ENCODE data around the gene MMGT1.

MMGT1 gene

GRCh38 chrX:135923353-135923752, 50.4 kb downstream of the MMGT1 start:
- TF ChIP-seq, protein P1, sequence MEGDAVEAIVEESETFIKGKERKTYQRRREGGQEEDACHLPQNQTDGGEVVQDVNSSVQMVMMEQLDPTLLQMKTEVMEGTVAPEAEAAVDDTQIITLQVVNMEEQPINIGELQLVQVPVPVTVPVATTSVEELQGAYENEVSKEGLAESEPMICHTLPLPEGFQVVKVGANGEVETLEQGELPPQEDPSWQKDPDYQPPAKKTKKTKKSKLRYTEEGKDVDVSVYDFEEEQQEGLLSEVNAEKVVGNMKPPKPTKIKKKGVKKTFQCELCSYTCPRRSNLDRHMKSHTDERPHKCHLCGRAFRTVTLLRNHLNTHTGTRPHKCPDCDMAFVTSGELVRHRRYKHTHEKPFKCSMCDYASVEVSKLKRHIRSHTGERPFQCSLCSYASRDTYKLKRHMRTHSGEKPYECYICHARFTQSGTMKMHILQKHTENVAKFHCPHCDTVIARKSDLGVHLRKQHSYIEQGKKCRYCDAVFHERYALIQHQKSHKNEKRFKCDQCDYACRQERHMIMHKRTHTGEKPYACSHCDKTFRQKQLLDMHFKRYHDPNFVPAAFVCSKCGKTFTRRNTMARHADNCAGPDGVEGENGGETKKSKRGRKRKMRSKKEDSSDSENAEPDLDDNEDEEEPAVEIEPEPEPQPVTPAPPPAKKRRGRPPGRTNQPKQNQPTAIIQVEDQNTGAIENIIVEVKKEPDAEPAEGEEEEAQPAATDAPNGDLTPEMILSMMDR (IDR thresholded peaks at IDR 0.05) = peak; percentile 52

DNA sequence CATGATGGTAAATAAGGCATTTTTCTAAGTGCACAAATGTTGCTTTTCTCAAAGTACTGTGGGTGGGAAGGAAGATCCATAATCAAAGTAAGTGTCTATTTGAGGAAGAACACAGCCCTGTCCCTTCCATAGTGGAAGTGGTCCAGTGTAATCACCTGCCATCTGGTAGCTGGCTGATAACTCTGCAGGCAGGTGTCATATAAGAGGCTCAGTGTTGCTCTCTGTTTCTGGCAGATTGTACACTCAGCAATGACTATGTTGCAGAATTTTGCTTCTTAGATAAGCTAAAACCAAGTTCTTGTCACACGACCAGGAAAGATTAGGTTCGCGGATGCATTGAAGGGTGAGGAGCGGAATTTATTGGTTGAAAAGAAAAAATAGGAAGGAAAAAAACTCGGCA, 59.4 kb downstream of the MMGT1 start:
- TF ChIP-seq, protein P1 (IDR thresholded peaks at IDR 0.05) = no peak

All from LNCAP (cell line).